ENCODE measurements around the gene CTNNBL1. TPM values are rescaled to one million over a fixed set of nuclear protein-coding genes. Genes with fewer than 3 reads are reported as not detected.

CTNNBL1 gene
- total RNA-seq, 4 donors from 2014 or later: 35.9 to 53.1 (median 39.2) TPM

GRCh38 chr20:37669773-37670236 is 24.0 kb upstream of the CTNNBL1 start:
- no peak for TF ChIP-seq CTCF (IDR thresholded peaks at IDR 0.05; ENCODE audit: low read depth)

GRCh38 chr20:37670351-37670791 is 23.5 kb upstream of the CTNNBL1 start:
- no peak for TF ChIP-seq CTCF (IDR thresholded peaks at IDR 0.05; ENCODE audit: low read depth)

- no peak for TF ChIP-seq CTCF (IDR thresholded peaks at IDR 0.05; ENCODE audit: low read depth)
Measured at GRCh38 chr20:37672143-37672542, 21.7 kb upstream of the CTNNBL1 start.

DNA sequence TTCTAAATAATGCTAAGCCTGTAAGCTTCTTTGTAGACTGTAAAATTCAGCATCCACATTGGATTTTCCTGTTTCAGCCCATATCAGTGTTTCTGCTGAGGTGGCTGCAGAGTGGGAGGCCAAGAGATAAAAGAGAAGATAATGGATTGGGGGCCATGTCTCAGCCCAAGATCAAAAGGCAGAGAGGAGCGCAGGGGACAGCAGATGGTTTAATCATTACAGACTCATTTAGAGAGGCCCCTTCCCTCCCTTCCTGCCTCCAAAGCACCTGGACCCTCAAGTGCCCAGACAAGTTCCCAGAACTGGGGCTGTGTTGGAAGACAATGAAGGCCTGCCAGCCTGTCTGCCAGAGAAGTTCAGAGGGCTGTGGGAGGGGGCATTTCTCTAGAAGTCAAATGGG is 20.4 kb upstream of the CTNNBL1 start:
- no peak for TF ChIP-seq CTCF (IDR thresholded peaks at IDR 0.05; ENCODE audit: low read depth)

- no peak for TF ChIP-seq CTCF (IDR thresholded peaks at IDR 0.05; ENCODE audit: low read depth)
Measured at GRCh38 chr20:37676440-37676839, 17.4 kb upstream of the CTNNBL1 start.

GRCh38 chr20:37677969-37678861 is 15.6 kb upstream of the CTNNBL1 start:
- no peak for TF ChIP-seq CTCF (IDR thresholded peaks at IDR 0.05; ENCODE audit: low read depth)

DNA sequence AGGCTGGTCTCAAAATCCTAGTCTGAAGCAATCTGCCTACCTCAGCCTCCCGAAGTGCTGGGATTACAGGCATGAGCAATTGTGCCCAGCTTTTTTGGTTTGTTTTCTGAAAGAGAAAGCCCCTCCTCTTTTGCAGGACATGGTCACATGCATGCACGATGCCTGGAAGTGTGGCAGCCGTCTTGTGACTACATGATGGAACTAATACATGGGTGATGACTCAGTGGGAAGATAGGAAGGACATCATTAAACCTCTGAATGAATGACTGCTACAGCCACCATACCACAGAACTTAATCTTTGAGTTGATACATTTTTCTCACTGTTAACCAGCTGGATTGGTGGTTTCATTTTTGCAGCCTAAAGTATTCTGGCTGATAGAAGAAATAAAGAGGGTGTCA is 13.4 kb upstream of the CTNNBL1 start:
- TF ChIP-seq CTCF (IDR thresholded peaks at IDR 0.05; ENCODE audit: low read depth): no peak

Data from subcutaneous adipose tissue (tissue), 4 donors.